Measurements from ENCODE around the gene PSAT1. TPM values are rescaled to one million over a fixed set of nuclear protein-coding genes. Genes with fewer than 3 reads are reported as not detected.
A peak's percentile ranks its signal among the peaks of the same experiment; 100 is the strongest.

PSAT1 gene
- total RNA-seq, 1 experiment from 2014 or later = 315 TPM

GRCh38 chr9:78368236-78368635 is 71.3 kb downstream of the PSAT1 start:
- no peak overlapping the region for H3K27ac ChIP-seq
- no peaks in the 10 kb centered on the region for H3K4me1 ChIP-seq (replicated peaks; ENCODE audit: insufficient read depth)
- CTCF ChIA-PET = interaction anchor here (0.6 kb wide), 1 partner anchor 43 kb away, joined by 3 read pairs; no protein-coding TSS in a partner anchor
- H3K4me3 ChIP-seq = no peak overlapping the region
- no peak for DNase-seq
- intact Hi-C loops (cut with micrococcal nuclease; ENCODE audit: unreplicated experiment) = loop anchor here (5.0 kb wide), 1 partner anchor 106 kb away; no protein-coding TSS in a partner anchor
- H3K4me2 ChIP-seq = no peak overlapping the region
- no peaks in the 10 kb centered on the region for H3K79me2 ChIP-seq (ENCODE audit: low read depth)
- no peaks in the 10 kb centered on the region for H3F3A ChIP-seq (ENCODE audit: insufficient read depth, low read depth)
- H3K36me3 ChIP-seq (ENCODE audit: low read depth) = no peaks in the 10 kb centered on the region
- H2AFZ ChIP-seq = no peak overlapping the region
- H3K9me3 ChIP-seq (ENCODE audit: insufficient read depth, low read depth) = no peaks in the 10 kb centered on the region
- no peaks in the 10 kb centered on the region for H3K9me2 ChIP-seq (ENCODE audit: insufficient read depth)
- no peaks in the 10 kb centered on the region for H4K20me1 ChIP-seq (ENCODE audit: insufficient read depth)
- POLR2A ChIA-PET (ENCODE audit: unreplicated experiment) = no interaction called here
- TF ChIP-seq EZH2 (IDR thresholded peaks at IDR 0.05; ENCODE audit: low read depth) = no peak
- TF ChIP-seq, protein P1, sequence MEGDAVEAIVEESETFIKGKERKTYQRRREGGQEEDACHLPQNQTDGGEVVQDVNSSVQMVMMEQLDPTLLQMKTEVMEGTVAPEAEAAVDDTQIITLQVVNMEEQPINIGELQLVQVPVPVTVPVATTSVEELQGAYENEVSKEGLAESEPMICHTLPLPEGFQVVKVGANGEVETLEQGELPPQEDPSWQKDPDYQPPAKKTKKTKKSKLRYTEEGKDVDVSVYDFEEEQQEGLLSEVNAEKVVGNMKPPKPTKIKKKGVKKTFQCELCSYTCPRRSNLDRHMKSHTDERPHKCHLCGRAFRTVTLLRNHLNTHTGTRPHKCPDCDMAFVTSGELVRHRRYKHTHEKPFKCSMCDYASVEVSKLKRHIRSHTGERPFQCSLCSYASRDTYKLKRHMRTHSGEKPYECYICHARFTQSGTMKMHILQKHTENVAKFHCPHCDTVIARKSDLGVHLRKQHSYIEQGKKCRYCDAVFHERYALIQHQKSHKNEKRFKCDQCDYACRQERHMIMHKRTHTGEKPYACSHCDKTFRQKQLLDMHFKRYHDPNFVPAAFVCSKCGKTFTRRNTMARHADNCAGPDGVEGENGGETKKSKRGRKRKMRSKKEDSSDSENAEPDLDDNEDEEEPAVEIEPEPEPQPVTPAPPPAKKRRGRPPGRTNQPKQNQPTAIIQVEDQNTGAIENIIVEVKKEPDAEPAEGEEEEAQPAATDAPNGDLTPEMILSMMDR (conservative IDR thresholded peaks at IDR 0.05) = no peak
- H3K27me3 ChIP-seq (ENCODE audit: insufficient read depth, low read depth) = peaks cover 16% of the 10 kb centered on the region; the same call in 1 of the 2 replicates
- BruUV-seq (replicated peaks) = no TSS peak

DNA sequence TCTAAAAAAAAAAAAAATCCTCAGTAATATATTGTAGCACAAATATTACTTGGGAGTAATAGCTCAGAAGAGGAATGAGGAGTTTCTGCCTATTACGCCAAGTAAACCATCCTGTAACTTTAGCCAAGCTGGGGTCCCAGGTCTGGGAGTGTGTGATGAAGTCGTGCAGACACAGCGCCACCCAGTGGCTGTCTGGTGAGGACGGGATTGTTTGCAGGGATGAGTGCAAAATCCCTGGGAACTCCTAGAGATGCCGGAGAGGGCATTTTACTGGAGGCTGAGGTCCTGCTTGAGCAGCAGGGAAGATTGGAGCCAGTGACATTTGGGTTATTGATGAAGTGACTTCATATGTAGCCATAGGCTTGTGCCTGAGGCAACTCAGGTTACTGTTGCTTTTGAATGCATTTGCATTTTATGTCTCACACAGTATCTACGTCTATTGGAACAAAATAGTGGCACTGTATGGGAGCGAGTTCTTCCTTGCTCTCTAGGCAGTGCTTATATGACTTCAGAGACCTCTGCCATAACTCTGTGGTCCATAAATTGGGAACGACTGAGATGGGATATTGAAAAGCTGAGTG is 72.8 kb downstream of the PSAT1 start:
- Histone ChIP-seq H3F3A (ENCODE audit: insufficient read depth, low read depth) (no peaks in the 10 kb centered on the region), H3K4me1 (replicated peaks; ENCODE audit: insufficient read depth) (no peaks in the 10 kb centered on the region), H3K27ac (no peak overlapping the region), H3K79me2 (ENCODE audit: low read depth) (no peaks in the 10 kb centered on the region), H3K4me3 (no peak overlapping the region), H3K9me2 (ENCODE audit: insufficient read depth) (no peaks in the 10 kb centered on the region), H4K20me1 (ENCODE audit: insufficient read depth) (no peaks in the 10 kb centered on the region), H3K9me3 (ENCODE audit: insufficient read depth, low read depth) (no peaks in the 10 kb centered on the region), H3K36me3 (ENCODE audit: low read depth) (no peaks in the 10 kb centered on the region), H3K4me2 (no peak overlapping the region), H2AFZ (no peak overlapping the region), H3K27me3 (ENCODE audit: insufficient read depth, low read depth) (peaks cover 16% of the 10 kb centered on the region; the same call in 1 of the 2 replicates)
- ChIA-PET CTCF (interaction anchor here (0.7 kb wide), 1 partner anchor 1427 kb away, joined by 10 read pairs; no protein-coding TSS in a partner anchor), POLR2A (ENCODE audit: unreplicated experiment) (no interaction called here)
- TF ChIP-seq EZH2 (IDR thresholded peaks at IDR 0.05; ENCODE audit: low read depth) = no peak
- TF ChIP-seq, protein P1 (conservative IDR thresholded peaks at IDR 0.05) = peak; percentile 87
- peak in 1 of 2 experiments; percentile 49 for DNase-seq
- intact Hi-C loops (cut with micrococcal nuclease; ENCODE audit: unreplicated experiment) = loop anchor here (5.0 kb wide), 1 partner anchor 107 kb away; no protein-coding TSS in a partner anchor
- BruUV-seq (replicated peaks) = no TSS peak

GRCh38 chr9:78370991-78371390 is 74.1 kb downstream of the PSAT1 start:
- no peaks in the 10 kb centered on the region for H4K20me1 ChIP-seq (ENCODE audit: insufficient read depth)
- H3K4me1 ChIP-seq (replicated peaks; ENCODE audit: insufficient read depth) = no peaks in the 10 kb centered on the region
- TF ChIP-seq EZH2 (IDR thresholded peaks at IDR 0.05; ENCODE audit: low read depth) = no peak
- CTCF ChIA-PET = no interaction called here
- H3K79me2 ChIP-seq (ENCODE audit: low read depth) = no peaks in the 10 kb centered on the region
- intact Hi-C loops (cut with micrococcal nuclease; ENCODE audit: unreplicated experiment) = no loop called here
- H3K4me3 ChIP-seq = peak overlapping the region; percentile 38
- no peaks in the 10 kb centered on the region for H3K36me3 ChIP-seq (ENCODE audit: low read depth)
- peak overlapping the region; percentile 63 for H3K4me2 ChIP-seq
- peaks cover 16% of the 10 kb centered on the region; the same call in 1 of the 2 replicates for H3K27me3 ChIP-seq (ENCODE audit: insufficient read depth, low read depth)
- POLR2A ChIA-PET (ENCODE audit: unreplicated experiment) = no interaction called here
- H3F3A ChIP-seq (ENCODE audit: insufficient read depth, low read depth) = no peaks in the 10 kb centered on the region
- no TSS peak for BruUV-seq (replicated peaks)
- H3K27ac ChIP-seq = no peak overlapping the region
- DNase-seq = no peak
- no peaks in the 10 kb centered on the region for H3K9me2 ChIP-seq (ENCODE audit: insufficient read depth)
- no peak overlapping the region for H2AFZ ChIP-seq
- no peaks in the 10 kb centered on the region for H3K9me3 ChIP-seq (ENCODE audit: insufficient read depth, low read depth)

Data from PC-9 (cell line).